Activated naive CD4-positive, alpha-beta T cell treated with anti-CD3 and anti-CD28 coated beads, Interleukin-2, amount 50 U/mL, for 72 hours (primary cell): ENCODE data around the gene ARHGAP12. TPM values are rescaled to one million over a fixed set of nuclear protein-coding genes. Genes with fewer than 3 reads are reported as not detected.
"Not testable (repeated sequence)": the region's sequence is repeated elsewhere in the genome, so short reads cannot be mapped to it uniquely, and the experiment has no call there.

Source experiments
- ATAC-seq, 2 donors: fragments of 150-1000 bp; cut with Tn5 transposase; 2 replicates each; pipeline ENCODE4 v1.10.0; 2021; ENCODE audit warnings: mild to moderate bottlenecking in 2 of 2, moderate library complexity in 2 of 2
- DNase-seq, 2 donors: peaks; one replicate each; pipeline ENCODE4 v3.0.0; 2021 to 2022; ENCODE audit warnings: low spot score in 2 of 2
- H3K27ac Mint-ChIP-seq, 2 donors: one replicate each; pipeline ENCODE4 v1.8.0; 2022; ENCODE audit warnings: mild to moderate bottlenecking in 2 of 2, mixed read lengths in 2 of 2
- H3K36me3 Mint-ChIP-seq, 2 donors: one replicate each; pipeline ENCODE4 v1.8.0; 2022; ENCODE audit warnings: mixed read lengths in 2 of 2
- H3K9me3 Mint-ChIP-seq, 2 donors: one replicate each; pipeline ENCODE4 v1.8.0; 2022; ENCODE audit warnings: mixed read lengths in 2 of 2
- total RNA-seq, 2 donors: library from RNA; stranded (reverse); gene quantifications; one replicate each; pipeline ENCODE4 v1.2.3, GENCODE V29; 2022

Gene ARHGAP12, protein sequence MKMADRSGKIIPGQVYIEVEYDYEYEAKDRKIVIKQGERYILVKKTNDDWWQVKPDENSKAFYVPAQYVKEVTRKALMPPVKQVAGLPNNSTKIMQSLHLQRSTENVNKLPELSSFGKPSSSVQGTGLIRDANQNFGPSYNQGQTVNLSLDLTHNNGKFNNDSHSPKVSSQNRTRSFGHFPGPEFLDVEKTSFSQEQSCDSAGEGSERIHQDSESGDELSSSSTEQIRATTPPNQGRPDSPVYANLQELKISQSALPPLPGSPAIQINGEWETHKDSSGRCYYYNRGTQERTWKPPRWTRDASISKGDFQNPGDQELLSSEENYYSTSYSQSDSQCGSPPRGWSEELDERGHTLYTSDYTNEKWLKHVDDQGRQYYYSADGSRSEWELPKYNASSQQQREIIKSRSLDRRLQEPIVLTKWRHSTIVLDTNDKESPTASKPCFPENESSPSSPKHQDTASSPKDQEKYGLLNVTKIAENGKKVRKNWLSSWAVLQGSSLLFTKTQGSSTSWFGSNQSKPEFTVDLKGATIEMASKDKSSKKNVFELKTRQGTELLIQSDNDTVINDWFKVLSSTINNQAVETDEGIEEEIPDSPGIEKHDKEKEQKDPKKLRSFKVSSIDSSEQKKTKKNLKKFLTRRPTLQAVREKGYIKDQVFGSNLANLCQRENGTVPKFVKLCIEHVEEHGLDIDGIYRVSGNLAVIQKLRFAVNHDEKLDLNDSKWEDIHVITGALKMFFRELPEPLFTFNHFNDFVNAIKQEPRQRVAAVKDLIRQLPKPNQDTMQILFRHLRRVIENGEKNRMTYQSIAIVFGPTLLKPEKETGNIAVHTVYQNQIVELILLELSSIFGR
- total RNA-seq = 1 to 10 TPM; 4.8 to 6.4 TPM

DNA sequence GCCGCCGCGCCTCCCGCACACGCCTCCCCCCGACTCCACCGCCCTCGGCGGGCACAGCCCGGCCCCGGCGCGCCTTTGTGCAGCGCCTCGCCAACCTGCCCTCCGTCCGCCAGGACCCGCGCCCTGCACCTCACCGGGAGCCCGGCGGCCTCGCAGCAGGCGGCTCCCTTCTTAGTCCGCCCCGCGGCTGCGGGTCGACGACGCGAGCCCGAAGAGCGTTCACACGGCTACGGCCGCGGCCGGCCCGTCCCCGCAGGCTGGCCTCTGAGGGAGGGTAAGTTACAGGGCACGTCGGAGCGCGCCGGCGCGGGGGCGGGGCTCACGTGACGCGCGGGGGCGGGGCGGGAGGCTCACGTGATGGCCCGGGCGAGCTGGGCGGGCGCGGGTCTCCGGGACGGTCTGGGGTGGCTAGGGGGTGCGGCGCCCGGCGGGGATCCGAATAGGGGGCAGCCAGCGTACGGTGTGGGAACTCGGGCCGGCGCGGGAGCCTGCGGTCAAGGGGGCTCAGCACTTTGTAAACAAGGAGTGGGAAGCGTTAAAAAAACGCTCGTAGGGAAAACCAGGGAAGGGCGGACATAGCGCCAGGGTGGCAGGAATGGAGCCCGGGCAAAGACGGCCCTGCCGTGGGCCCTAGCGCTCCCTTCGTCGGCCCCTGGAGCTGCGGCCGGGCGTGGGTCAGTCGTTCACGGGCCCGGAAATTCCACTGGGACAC, at the start of gene ARHGAP12:
TSS of gene ARHGAP12 (minus strand) at position 283 of the 712 bp plus-strand sequence. CDS start 19,976 bp downstream, outside the sequence.
- ATAC-seq = peak; percentile 74 to 85
- peak; percentile 81 to 88 for DNase-seq
- Mint-ChIP-seq H3K36me3 (no peaks in the 10 kb centered on the region), H3K27ac (peak within 1 kb of the TSS; percentile 72 to 90), H3K9me3 (no peaks in the 10 kb centered on the region)

DNA sequence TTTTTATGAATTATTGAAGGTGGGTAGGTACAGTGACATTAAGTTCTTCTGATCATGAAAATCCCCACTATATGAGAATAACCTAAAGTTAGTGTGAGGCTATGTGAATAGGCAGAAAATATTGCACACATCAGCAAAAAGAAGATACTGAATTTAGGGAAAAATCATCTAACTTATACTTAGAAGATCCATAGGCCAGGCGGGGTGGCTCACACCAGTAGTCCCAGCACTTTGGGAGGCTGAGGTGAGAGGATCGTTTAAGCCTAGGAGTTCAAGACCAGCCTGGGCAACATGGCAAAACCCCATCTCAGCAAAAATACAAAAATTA, 49.5 kb upstream of the ARHGAP12 start:
- DNase-seq = no peak
- Mint-ChIP-seq H3K36me3 (no peaks in the 10 kb centered on the region), H3K9me3 (no peaks in the 10 kb centered on the region), H3K27ac (no peak overlapping the region)
- ATAC-seq = no peak

DNA sequence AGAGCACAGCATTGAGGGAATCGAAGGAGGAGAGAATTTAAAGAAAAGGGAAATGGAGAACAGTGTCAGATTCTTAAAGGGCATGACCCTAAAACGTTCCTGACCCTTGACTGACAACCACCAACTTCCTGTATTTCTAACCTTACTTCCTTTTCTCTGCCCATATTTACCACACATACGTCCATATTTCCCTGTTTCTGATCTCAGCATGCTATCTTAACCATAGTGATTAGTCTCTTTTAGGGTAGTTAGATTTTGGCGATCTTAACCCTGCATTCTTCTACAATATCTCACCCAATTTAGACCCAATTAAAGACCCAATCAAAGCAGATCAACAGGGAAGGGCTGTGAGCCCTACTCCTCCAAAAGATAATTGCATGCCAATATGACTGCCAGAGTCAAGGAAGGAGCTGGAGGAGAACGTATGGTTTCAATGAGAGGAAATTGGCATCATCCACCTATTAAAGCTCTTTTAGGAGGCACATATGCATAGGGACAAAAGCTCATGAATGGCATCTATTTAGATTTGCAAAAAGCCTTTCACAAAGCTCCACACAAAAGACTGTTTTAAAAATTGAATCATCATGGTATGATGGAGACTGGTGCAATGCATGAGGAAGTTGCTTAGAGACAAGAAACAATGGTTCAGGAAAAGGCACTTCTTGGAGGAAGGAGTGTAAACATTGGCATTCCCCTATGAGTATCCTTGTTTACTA, 49.0 kb upstream of the ARHGAP12 start:
- Mint-ChIP-seq H3K9me3 (no peaks in the 10 kb centered on the region), H3K36me3 (no peaks in the 10 kb centered on the region), H3K27ac (no peak overlapping the region)
- DNase-seq = no peak
- peak in 1 of 2 donors; percentile 34 for ATAC-seq

DNA sequence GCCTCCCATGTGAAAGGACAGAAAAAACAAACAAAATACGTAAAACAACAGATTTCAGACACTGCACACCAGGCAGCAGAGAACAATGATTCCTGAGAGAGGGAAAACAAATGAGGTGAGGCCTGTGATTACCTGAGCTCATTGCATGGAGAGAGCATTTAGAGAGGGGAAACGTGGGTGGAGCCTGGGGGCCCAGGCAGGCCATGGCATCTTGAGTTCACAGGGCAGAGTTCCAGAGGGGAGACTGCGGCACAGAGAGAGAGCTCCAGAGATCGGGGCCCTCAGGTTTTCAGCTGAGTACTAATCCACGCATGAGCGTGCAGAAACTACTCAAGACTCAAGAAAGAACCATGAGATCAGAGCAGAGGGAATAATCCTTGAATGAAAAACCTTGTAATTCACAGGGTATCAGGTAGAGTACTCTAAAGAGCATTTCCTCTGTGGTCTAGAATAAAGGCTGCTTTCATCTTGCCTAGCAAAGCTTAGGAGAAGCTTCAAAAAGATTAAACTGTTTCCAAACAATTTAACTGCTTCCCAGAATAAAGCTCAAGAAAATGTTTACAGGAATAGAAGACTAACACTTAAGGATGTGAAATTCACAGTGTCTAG, 46.6 kb upstream of the ARHGAP12 start:
- no peaks in the 10 kb centered on the region for H3K9me3 Mint-ChIP-seq

DNA sequence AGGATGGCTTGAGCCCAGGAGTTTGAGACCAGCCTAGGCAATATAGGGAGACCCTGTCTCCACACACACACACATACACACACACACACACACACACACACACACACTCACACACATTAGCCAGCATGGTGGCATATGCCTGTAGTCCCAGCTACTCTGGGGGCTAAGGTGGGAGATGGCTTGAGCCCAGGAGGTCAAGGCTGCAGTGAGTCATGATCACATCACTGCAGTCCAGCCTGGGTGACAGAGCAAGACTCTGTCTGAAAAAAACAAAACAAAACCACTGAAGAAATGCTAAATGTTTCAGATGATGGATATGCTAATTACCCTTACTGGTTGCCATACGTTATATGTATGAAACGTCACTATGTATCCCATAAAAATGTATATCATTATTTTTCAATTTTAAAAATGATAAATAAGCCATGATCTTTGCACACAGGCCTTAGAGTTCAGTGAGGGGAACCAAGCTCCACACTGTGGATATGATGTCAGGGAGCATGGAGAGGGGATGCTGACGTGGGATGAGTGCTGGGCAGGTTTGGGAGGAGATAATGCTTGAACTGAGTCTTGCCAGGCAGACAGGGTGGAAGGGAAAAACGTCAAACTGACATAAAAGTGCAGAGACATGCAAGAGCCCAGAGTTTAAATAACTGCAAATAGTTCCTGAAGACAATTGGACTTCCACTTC, 45.9 kb upstream of the ARHGAP12 start:
- Mint-ChIP-seq H3K27ac (no peak overlapping the region), H3K36me3 (no peaks in the 10 kb centered on the region), H3K9me3 (no peaks in the 10 kb centered on the region)
- DNase-seq (no peak), ATAC-seq (no peak)

More for the DNA sequence above, 46.6 kb upstream of the ARHGAP12 start:
- Mint-ChIP-seq H3K36me3 (no peaks in the 10 kb centered on the region), H3K27ac (no peak overlapping the region)
- ATAC-seq (no peak), DNase-seq (no peak)

DNA sequence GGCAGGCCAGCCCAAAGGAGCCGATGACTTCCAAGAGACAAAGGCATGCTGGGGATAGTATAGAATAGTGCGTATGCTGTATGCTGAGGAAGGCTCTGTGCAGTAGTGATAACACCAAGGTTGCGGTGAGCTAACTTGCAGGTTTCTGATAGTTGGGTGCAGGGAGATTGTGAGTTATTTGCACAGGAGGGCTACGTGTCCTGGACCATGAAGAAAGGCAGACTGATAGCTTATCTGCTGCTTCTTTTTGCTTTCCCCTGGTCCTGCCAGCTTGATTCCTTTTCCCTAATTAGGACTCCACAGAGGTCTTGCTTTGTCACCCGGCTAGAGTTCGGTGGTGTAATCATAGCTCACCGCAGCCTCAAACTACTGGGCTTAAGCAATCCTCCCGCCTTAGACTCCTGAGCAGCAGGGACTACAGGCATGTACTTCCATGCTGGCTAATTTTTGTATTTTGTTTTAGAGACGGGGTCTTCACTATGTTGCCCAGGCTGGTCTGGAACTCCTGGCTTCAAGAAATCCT, 43.9 kb upstream of the ARHGAP12 start:
- no peak overlapping the region for H3K27ac Mint-ChIP-seq
- no peaks in the 10 kb centered on the region for H3K9me3 Mint-ChIP-seq
- no peak for ATAC-seq
- no peak for DNase-seq
- no peaks in the 10 kb centered on the region for H3K36me3 Mint-ChIP-seq

DNA sequence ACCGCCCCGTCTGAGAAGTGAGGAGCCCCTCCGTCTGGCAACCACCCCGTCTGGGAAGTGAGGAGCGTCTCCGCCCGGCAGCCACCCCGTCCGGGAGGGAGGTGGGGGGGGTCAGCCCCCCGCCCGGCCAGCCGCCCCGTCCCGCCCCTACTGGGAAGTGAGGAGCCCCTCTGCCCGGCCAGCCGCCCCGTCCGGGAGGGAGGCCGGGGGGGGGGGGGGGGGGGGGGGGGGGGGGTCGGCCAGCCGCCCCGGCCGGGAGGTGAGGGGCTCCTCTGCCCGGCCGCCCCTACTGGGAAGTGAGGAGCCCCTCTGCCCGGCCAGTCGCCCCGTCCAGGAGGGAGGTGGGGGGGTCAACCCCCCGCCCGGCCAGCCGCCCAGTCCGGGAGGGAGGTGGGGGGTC, 41.2 kb upstream of the ARHGAP12 start:
- not testable (repeated sequence) for ATAC-seq, DNase-seq, H3K9me3 Mint-ChIP-seq, H3K27ac Mint-ChIP-seq, H3K36me3 Mint-ChIP-seq

DNA sequence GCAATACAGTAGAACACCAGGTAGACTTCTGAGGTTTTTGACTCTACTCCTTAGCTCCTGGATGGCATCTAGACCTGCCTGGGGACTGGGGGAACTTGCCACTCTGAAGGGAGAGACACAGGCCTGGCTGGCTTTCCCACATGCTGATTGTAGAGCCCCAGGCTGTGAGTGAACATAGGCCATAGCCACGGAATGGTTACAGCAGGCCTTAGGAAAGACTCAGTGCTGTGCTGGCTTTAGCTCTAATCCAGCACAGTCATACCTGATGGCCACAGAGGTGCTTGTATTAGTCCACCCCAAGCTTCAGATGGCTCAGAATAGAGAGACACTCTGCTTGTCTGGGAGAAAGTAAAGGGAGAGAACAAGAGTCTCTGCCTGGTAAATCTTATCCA, 35.0 kb upstream of the ARHGAP12 start:
- ATAC-seq (no peak), DNase-seq (no peak)
- no peaks in the 10 kb centered on the region for H3K9me3 Mint-ChIP-seq
- H3K27ac Mint-ChIP-seq = peak overlapping the region in 1 of 2 donors; percentile 10
- no peaks in the 10 kb centered on the region for H3K36me3 Mint-ChIP-seq

DNA sequence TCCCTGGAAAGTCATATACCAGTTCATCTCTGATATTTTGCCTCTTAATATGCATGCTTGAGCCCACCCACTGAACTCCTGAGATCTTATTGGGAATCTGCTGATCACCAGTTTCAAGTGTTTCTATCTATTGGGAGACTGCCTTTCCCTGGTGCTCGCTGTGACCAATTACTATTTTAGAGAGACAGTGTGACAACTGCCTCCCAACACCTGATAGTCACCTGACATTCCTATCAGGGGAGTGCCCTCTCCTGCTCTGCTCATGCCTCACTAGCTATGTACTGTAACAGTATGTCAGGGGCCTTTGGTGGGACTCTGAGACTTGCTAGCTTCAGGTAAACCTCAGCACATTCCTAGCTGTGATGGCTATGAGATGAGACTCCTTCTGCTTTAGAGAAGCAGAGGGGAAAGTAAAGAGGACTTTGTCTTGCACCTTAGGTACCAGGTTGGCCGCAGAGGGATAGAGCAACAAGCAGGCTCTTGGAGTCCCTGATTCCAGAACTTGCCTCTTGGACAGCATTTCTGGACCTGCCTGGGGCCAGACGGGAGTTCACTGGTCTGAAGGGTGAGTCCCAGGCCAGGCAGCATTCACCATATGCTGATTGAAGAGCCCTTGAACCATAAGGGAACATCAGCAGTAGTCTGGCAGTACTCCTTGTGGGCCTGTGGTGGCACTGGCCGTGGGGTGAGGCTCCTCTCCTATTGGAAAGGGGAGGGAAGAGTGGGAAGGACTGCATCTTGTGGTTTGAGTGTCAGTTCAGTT, 34.4 kb upstream of the ARHGAP12 start:
- ATAC-seq = no peak
- DNase-seq = no peak
- Mint-ChIP-seq H3K36me3 (no peaks in the 10 kb centered on the region), H3K27ac (peak overlapping the region in 1 of 2 donors; percentile 10), H3K9me3 (no peaks in the 10 kb centered on the region)

DNA sequence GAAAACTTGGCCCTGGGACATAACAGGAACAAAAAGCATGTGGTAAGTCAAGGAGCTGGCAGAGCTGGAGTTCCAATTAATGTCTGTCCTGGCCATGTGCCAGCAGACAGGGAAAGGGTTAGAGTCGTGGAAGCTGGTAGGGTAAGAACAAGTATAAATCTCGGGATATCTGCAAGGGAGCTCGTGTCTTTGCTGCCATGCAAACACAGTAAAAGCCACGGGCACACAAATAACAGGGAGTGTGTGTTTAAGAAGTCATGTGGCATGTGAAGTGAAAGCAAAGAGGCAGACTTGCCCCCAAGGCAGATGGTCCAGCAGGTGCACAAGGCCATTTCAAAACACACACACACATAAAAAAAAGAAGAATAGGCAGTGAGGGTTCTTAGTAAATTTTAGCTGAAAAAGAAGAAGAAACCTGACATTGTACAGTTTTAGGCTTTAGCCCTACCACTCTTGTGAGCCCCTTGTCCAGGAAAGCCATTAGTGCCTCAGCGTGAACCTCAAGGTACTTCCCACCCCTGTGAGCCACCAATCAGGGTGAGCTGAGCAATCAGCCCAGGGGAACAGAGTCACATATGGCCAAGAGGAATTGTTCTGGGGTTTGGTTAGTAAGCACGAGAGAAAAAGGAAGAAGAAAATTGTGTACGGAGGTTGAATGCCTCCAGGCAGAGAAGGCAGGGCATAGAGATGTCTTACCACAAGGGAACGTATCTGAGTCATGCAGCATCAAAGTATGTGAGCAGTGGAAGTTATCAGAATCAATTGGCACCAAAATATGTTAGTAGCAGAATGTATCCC, 32.8 kb upstream of the ARHGAP12 start:
- Mint-ChIP-seq H3K27ac (no peak overlapping the region), H3K36me3 (peaks cover 0 to under 1% of the 10 kb centered on the region in 2 donors), H3K9me3 (peaks cover 0 to under 1% of the 10 kb centered on the region in 2 donors)
- DNase-seq (no peak), ATAC-seq (peak; percentile 64 to 95)

DNA sequence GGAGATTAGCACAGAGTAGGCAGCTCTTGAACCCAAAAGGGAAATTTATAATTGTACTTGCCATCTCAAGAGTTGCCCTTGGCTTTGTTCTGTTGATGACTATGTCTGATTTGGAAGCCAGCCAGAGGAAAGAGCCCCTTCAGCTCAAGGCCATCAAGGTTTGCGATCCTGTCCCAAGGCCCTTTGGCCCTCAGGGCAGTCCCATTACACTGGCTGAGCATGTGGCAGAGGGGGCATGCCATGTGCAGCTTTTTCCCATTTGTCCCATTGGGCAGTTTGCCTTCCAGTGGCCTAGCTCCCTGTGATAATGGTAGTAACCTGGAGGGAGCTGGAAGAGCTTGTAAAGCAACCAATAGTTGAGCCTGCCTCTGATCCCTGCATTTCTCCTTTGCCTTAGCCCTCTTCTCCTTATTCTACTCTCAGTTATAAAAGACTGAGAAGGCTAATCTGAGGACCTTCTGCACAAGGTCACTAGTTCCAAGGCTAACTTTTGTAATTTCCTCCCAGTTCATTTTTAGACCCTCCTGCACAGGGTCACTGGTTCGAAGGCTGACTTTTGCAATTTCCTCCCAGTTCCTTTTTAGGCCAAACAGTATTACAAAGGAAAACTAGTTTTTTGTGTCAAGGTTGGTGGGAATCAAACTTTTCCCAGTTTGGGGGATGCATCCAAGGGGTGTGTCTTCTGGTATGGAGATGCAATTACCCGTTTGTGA, 31.0 kb upstream of the ARHGAP12 start:
- no peak for DNase-seq

DNA sequence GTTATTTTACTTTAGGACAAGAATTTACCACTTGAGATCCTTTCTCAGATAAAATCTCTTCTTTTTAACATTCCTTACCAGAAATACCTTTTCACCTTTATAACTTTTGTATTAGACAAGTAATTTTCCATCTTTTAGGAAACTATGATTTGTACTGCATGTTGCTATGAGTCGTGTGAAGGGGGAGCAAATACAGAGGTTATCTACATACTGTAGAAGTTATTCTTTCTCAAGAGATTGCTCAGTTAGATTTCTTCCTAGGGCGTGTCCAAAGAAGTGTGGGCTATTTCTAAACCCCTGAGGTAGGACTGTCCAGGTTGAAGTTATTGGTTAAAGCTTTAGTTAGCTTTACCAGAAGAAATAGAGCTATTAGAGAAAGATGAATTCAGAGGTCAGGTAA, 30.2 kb upstream of the ARHGAP12 start:
- no peak overlapping the region for H3K27ac Mint-ChIP-seq
- no peak for DNase-seq
- ATAC-seq = no peak
- H3K9me3 Mint-ChIP-seq = peaks cover 5 to 14% of the 10 kb centered on the region in 2 donors
- H3K36me3 Mint-ChIP-seq = peaks cover 9 to 22% of the 10 kb centered on the region in 2 donors

More for the DNA sequence above, 31.0 kb upstream of the ARHGAP12 start:
- H3K36me3 Mint-ChIP-seq = peaks cover 2 to 15% of the 10 kb centered on the region in 2 donors
- no peak overlapping the region for H3K27ac Mint-ChIP-seq
- no peak for ATAC-seq
- H3K9me3 Mint-ChIP-seq = peaks cover 1 to 6% of the 10 kb centered on the region in 2 donors

DNA sequence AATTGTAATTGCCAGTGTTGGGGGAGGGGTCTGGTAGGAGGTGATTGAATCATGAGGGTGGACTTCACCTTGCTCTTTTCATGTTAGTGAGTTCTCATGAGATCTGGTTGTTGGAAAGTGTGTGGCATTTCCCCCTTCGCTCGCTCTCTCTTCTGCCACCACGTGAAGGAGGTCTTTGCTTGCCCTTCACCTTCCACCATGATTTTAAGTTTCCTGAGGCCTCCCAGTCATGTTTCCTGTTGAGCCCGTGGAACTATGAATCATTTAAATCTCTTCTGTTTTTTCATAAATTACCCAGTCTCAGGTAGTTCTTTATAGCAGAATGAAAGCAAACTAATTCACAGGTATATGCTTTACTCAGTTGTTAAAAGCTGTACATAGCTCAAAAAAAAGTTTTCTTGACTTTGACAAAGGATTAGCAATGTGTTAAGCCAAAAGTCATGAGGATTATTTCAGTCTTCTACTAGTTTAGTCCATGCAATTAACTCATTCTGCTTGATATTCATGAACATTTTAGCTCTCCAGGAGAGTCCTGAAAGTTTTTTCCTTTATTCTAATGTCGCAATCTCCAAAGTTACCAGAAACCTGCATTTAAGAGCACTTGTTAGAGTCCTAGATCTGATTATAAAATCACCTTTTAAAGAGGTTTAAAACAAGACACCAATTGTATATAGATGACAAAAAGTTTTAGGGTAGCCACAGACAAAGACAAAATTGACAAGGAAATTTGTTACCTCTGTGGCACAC, 27.7 kb upstream of the ARHGAP12 start:
- no peak for ATAC-seq
- Mint-ChIP-seq H3K27ac (no peak overlapping the region), H3K9me3 (peaks cover 5 to 20% of the 10 kb centered on the region in 2 donors), H3K36me3 (peaks cover 9 to 24% of the 10 kb centered on the region in 2 donors)
- DNase-seq = no peak
